B cell (primary cell): ENCODE measurements around the gene ECD. TPM values are rescaled to one million over a fixed set of nuclear protein-coding genes. Genes with fewer than 3 reads are reported as not detected.

Source experiments
- ATAC-seq: fragments of 200-7000 bp; cut with Tn5 transposase; one replicate; pipeline ENCODE4 v1.10.0; 2021; ENCODE audit warnings: low read depth, mild to moderate bottlenecking, moderate number of reproducible peaks, moderate library complexity
- CTCF ChIA-PET: fragments of 350-600 bp; sonication (Branson Sonifier 250); formaldehyde crosslinking; loops from one replicate; lab custom pipeline; 2021; ENCODE audit warnings: antibody characterized with exemption, inconsistent platforms; lab: Charles Lee
- POLR2A ChIA-PET: fragments of 350-600 bp; sonication (Branson Sonifier 250); formaldehyde crosslinking; loops from one replicate; lab custom pipeline; 2021; ENCODE audit warnings: antibody characterized with exemption; lab: Charles Lee
- DNase-seq: peaks from one replicate; pipeline ENCODE4 v3.0.0; 2013
- H2AFZ ChIP-seq: 2 replicates; pipeline ENCODE4 v1.6.1; 2012; ENCODE audit warnings: mild to moderate bottlenecking, low read depth, low read length; ENCODE audit not compliant: insufficient read depth, poor library complexity, severe bottlenecking
- H3K27ac ChIP-seq, 2 donors: 1 replicate in 1 of 2; 2 replicates in 1 of 2; pipeline ENCODE4 v1.5.1; 2012 to 2013; ENCODE audit warnings: low read length in 2 of 2, mild to moderate bottlenecking in 2 of 2, moderate library complexity in 1 of 2
- H3K27me3 ChIP-seq, 4 experiments: fragments of 200-600 bp in 1 of 4; sonication (generic) in 1 of 4; replicated peaks in 1 of 4; 1 replicate in 2 of 4; 2 replicates in 2 of 4; pipeline versions ENCODE4 v1.6.1 to v1.7.0; 2013 to 2016; ENCODE audit warnings: low read length in 3 of 4, mild to moderate bottlenecking in 2 of 4, mixed read lengths in 1 of 4, moderate library complexity in 1 of 4; ENCODE audit not compliant: insufficient read depth in 4 of 4, control insufficient read depth in 3 of 4; ENCODE audit errors: control extremely low read depth in 1 of 4
- H3K36me3 ChIP-seq, 2 experiments: replicated peaks in 1 of 2; 1 replicate in 1 of 2; 2 replicates in 1 of 2; pipeline versions ENCODE4 v1.6.1 to v1.7.1; 2013; ENCODE audit warnings: low read length in 1 of 2; ENCODE audit not compliant: insufficient read depth in 2 of 2, control insufficient read depth in 1 of 2; ENCODE audit errors: control extremely low read depth in 1 of 2, extremely low read depth in 1 of 2
- H3K4me1 ChIP-seq, 2 donors: fragments of 200-600 bp in 1 of 2; sonication (generic) in 1 of 2; 1 replicate in 1 of 2; 2 replicates in 1 of 2; pipeline versions ENCODE4 v1.5.1 to v1.6.1; 2013 to 2017; ENCODE audit warnings: low read length in 2 of 2; ENCODE audit not compliant: control insufficient read depth in 2 of 2, insufficient read depth in 2 of 2
- H3K4me2 ChIP-seq: replicated peaks from 2 replicates; pipeline ENCODE3; 2012; ENCODE audit warnings: mild to moderate bottlenecking, low read depth, low read length; ENCODE audit not compliant: poor library complexity, severe bottlenecking
- H3K4me3 ChIP-seq, 5 experiments: fragments of 200-600 bp in 1 of 5; sonication (generic) in 1 of 5; 1 replicate in 3 of 5; 2 replicates in 2 of 5; pipeline versions ENCODE4 v1.5.1 to v1.7.0; 2011 to 2016; ENCODE audit warnings: low read length in 4 of 5, mild to moderate bottlenecking in 4 of 5, low read depth in 2 of 5, control low read depth in 1 of 5, moderate library complexity in 1 of 5; ENCODE audit not compliant: insufficient read depth in 1 of 5; ENCODE audit errors: control extremely low read depth in 1 of 5, extremely low read depth in 1 of 5
- H3K79me2 ChIP-seq: fragments of 200-600 bp; sonication (generic); one replicate; pipeline ENCODE4 v1.6.0; 2016; ENCODE audit warnings: low read length; ENCODE audit not compliant: control insufficient read depth, insufficient read depth
- H3K9ac ChIP-seq: fragments of 200-600 bp; sonication (generic); 2 replicates; pipeline ENCODE4 v1.6.1; 2017; ENCODE audit warnings: mild to moderate bottlenecking, low read length, moderate library complexity
- H3K9me3 ChIP-seq, 3 donors: one replicate each; pipeline versions ENCODE4 v1.6.1 to v1.7.1; 2013; ENCODE audit warnings: low read length in 2 of 3; ENCODE audit not compliant: control insufficient read depth in 2 of 3, insufficient read depth in 1 of 3; ENCODE audit errors: control extremely low read depth in 1 of 3
- H4K20me1 ChIP-seq: 2 replicates; pipeline ENCODE4 v1.6.0; 2012; ENCODE audit warnings: mild to moderate bottlenecking, low read length; ENCODE audit not compliant: insufficient read depth, control insufficient read depth, poor library complexity, severe bottlenecking
- H3K27ac Mint-ChIP-seq: one replicate; pipeline ENCODE4 v1.8.0; 2021; ENCODE audit warnings: mixed read lengths
- H3K27me3 Mint-ChIP-seq: one replicate; pipeline ENCODE4 v1.8.0; 2021; ENCODE audit warnings: mixed read lengths
- H3K4me1 Mint-ChIP-seq: one replicate; pipeline ENCODE4 v1.8.0; 2021; ENCODE audit warnings: mixed read lengths
- H3K4me3 Mint-ChIP-seq: one replicate; pipeline ENCODE4 v1.8.0; 2021; ENCODE audit warnings: mixed read lengths
- H3K9me3 Mint-ChIP-seq: one replicate; pipeline ENCODE4 v1.8.0; 2022; ENCODE audit warnings: mixed read lengths; ENCODE audit not compliant: insufficient read depth
- EZH2 ChIP-seq: IDR thresholded peaks from 2 replicates; pipeline ENCODE4 v1.6.1; 2012; ENCODE audit warnings: borderline replicate concordance, low read depth, mild to moderate bottlenecking, moderate library complexity, low read length; ENCODE audit not compliant: insufficient read depth, poor library complexity, severe bottlenecking
- WGBS: methylation state at CpG from one replicate; pipeline ENCODE4 v1.1.5; 2013; ENCODE audit warnings: missing lambda C conversion rate; ENCODE audit not compliant: insufficient coverage; 5-methylcytosine and 5-hydroxymethylcytosine counted together
- intact Hi-C: fragments of 100-400 bp; cut with micrococcal nuclease; formaldehyde crosslinking; loops from one replicate; pipeline ENCODE4 v1.10.0; 2022
- polyA plus RNA-seq: library from polyadenylated mRNA; depleted of rRNA; stranded (reverse); fragments of >200 nt; gene quantifications from 2 replicates; pipeline ENCODE4 v1.2.3, GENCODE V29; 2012
- total RNA-seq, 2 donors: library from RNA; stranded (reverse); fragments of 120-200 nt in 1 of 2; gene quantifications; 1 replicate in 1 of 2; 2 replicates in 1 of 2; pipeline versions ENCODE4 v1.2.3 to v1.2.4, GENCODE V29; 2013 to 2022
- TF ChIP-seq, protein P1 (sequence below): fragments of 200-600 bp; IDR thresholded peaks from one replicate; pipeline ENCODE4 v1.8.0; 2022; ENCODE audit warnings: antibody characterized with exemption, mild to moderate bottlenecking

ECD gene
- total and polyA plus RNA-seq, 2 donors (not counting 1 experiment from before 2014, with no cell fraction given), result 15.7 to 37.1 TPM

DNA sequence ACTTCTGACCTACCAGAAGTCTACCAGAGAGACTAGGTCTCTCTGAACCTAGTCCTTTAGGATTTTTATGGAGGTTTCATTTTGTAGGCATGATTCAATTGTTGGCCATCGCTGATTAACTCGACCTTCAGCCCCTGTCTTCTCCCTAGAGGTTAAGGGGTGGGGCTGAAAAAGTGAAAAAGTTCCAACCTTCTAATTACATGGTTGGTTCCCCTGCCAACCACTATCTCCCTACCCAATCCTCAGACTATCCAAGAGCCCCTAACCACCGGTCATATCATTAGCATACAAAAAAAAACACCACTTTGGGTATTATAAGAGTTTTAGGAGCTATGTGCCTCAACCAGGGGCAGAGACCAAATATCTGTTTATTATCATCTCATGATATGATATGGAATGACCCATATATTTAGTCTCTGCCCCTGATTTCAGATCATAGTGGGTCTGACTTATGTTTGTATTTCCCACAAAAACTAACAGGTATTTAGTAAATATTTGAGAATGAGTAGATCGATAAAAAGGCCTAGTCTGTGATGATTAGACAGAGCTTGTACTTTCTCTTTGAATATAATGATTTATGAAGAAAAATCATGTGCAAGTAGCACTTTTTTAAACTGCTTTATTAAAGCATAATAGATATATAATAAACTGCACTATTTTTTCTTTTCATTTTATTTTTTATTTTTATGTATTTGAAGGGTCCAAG, 43.5 kb upstream of the ECD start:
- Histone ChIP-seq H3K36me3 (peaks cover 0 to 6% of the 10 kb centered on the region in 2 experiments), H3K27me3 (no peaks in the 10 kb centered on the region), H3K79me2 (no peaks in the 10 kb centered on the region), H4K20me1 (no peaks in the 10 kb centered on the region), H3K4me3 (no peak overlapping the region), H3K9ac (no peak overlapping the region), H3K4me2 (no peak overlapping the region), H2AFZ (no peak overlapping the region), H3K27ac (no peak overlapping the region), H3K9me3 (no peaks in the 10 kb centered on the region), H3K4me1 (no peaks in the 10 kb centered on the region)
- Mint-ChIP-seq H3K4me1 (no peaks in the 10 kb centered on the region), H3K27me3 (no peaks in the 10 kb centered on the region), H3K27ac (no peak overlapping the region), H3K9me3 (peaks cover 3% of the 10 kb centered on the region), H3K4me3 (no peak overlapping the region)
- intact Hi-C loops, result no loop called here
- ATAC-seq (no peak), DNase-seq (no peak)
- POLR2A ChIA-PET, result no interaction called here
- TF ChIP-seq EZH2, result no peak
- TF ChIP-seq, protein P1, sequence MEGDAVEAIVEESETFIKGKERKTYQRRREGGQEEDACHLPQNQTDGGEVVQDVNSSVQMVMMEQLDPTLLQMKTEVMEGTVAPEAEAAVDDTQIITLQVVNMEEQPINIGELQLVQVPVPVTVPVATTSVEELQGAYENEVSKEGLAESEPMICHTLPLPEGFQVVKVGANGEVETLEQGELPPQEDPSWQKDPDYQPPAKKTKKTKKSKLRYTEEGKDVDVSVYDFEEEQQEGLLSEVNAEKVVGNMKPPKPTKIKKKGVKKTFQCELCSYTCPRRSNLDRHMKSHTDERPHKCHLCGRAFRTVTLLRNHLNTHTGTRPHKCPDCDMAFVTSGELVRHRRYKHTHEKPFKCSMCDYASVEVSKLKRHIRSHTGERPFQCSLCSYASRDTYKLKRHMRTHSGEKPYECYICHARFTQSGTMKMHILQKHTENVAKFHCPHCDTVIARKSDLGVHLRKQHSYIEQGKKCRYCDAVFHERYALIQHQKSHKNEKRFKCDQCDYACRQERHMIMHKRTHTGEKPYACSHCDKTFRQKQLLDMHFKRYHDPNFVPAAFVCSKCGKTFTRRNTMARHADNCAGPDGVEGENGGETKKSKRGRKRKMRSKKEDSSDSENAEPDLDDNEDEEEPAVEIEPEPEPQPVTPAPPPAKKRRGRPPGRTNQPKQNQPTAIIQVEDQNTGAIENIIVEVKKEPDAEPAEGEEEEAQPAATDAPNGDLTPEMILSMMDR, result no peak
- no CpG with 5 or more reads among the region's 4 CpGs for WGBS
- CTCF ChIA-PET, result no interaction called here

DNA sequence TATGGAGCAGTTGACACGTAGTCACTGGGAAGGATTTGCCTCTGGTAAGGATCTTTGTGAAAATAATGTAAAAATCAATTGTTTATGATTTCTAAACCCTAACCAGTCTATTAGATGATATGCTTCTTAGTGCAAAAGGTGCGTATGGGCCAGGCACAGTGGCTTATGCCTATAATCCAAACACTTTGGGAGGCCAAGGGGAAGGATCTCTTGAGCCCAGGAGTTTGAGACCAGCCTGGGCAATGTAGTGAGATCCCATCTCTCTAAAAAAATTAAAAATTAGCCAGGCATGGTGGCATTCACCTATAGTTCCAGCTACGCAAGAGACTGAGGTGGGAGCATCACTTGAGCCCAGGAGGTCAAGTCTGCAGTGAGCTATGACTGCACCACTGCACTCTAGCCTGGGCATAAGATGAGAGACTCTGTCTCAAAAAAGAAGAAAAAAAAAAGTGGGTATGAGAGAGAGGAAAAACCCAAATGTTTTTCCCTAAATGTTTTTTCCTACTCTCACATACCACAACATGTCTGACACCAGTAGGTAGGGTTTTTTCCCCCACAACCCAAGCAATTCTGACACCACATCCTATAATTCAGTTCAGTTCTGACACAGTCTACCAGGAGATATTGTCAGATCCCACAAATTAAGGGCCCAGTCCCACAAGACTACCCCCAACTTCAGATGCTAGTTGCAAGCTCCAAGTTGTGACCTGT, 42.7 kb upstream of the ECD start:
- no peak for TF ChIP-seq EZH2
- TF ChIP-seq, protein P1, result no peak
- H3K27ac ChIP-seq, result no peak overlapping the region
- ATAC-seq, result no peak
- 100% methylated on average over 1 of the region's 3 CpGs for WGBS
- H3K4me3 ChIP-seq, result no peak overlapping the region
- Mint-ChIP-seq H3K27ac (no peak overlapping the region), H3K27me3 (no peaks in the 10 kb centered on the region), H3K4me3 (no peak overlapping the region), H3K9me3 (no peaks in the 10 kb centered on the region), H3K4me1 (no peaks in the 10 kb centered on the region)
- no peaks in the 10 kb centered on the region for H3K27me3 ChIP-seq
- CTCF ChIA-PET, result no interaction called here
- intact Hi-C loops, result no loop called here
- H3K9me3 ChIP-seq, result no peaks in the 10 kb centered on the region
- POLR2A ChIA-PET, result no interaction called here
- no peaks in the 10 kb centered on the region for H3K4me1 ChIP-seq
- H3K36me3 ChIP-seq, result peaks cover 0 to 3% of the 10 kb centered on the region in 2 experiments
- DNase-seq, result no peak
- no peaks in the 10 kb centered on the region for H3K79me2 ChIP-seq
- H3K9ac ChIP-seq, result no peak overlapping the region
- H3K4me2 ChIP-seq, result no peak overlapping the region
- H2AFZ ChIP-seq, result no peak overlapping the region
- H4K20me1 ChIP-seq, result no peaks in the 10 kb centered on the region
